Umbilical cord (tissue), 2 donors: Measurements from ENCODE around the gene SLC22A14. TPM values are rescaled to one million over a fixed set of nuclear protein-coding genes. Genes with fewer than 3 reads are reported as not detected.
"Not testable (repeated sequence)": the region's sequence is repeated elsewhere in the genome, so short reads cannot be mapped to it uniquely, and the experiment has no call there.

ENCODE experiments used
- DNase-seq: peaks from one replicate; pipeline ENCODE4 v3.0.0-alpha.2; 2015; ENCODE audit warnings: low spot score
- total RNA-seq: library from RNA; depleted of rRNA; stranded (reverse); fragments of >200 nt; gene quantifications from one replicate; pipeline ENCODE4 v1.2.3, GENCODE V29; 2014; ENCODE audit warnings: low replicate concordance; ENCODE audit not compliant: insufficient read depth

Gene SLC22A14
- total RNA-seq: 0.96 TPM

GRCh38 chr3:38281895-38282686 is at the start of gene SLC22A14:
TSS of gene SLC22A14 (plus strand) at chr3:38282294. CDS start at chr3:38306027, 23,733 bp downstream.
- DNase-seq: no peak

- no peak for DNase-seq
Observed at GRCh38 chr3:38232701-38233100, 49.4 kb upstream of the SLC22A14 start.

DNA sequence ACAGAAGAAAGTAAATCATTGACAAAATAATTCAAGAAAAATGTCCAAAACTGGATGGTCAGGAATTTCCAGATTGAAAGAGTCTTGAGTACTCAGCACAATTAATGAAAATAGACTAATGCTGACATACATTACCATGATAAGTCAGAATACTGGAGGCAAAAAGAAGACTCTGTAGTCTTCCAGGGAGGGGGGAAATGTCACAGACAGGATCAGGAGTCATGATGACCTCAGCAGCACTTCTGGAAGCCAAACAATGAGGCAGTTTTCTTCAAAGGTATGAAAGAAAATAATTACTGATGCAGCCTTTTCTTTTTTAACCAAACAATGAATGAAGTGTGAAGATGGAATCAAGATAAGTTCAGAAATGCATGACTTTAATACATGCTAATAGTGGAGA is 46.6 kb upstream of the SLC22A14 start:
- peak; percentile 21 for DNase-seq

GRCh38 chr3:38238416-38239008 is 43.6 kb upstream of the SLC22A14 start:
- no peak for DNase-seq

DNA sequence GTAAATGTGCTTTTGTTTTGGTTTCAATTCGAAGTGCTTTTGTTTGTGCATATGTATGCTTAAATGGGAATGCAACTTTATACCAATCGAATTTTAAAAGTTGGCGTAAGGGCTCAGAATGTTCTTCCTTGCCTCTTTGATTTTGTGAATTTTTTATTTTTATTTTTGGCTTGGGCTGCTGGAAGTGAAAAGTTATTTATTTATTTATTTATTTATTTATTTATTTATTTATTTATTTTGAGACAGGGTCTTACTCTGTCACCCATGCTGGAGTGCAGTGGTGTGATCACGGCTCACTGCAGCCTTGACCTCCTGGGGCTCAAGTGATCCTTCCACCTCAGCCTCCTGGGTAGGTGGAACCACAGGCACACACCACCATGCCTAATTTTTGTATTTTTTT is 39.3 kb upstream of the SLC22A14 start:
- DNase-seq: not testable (repeated sequence)

DNA sequence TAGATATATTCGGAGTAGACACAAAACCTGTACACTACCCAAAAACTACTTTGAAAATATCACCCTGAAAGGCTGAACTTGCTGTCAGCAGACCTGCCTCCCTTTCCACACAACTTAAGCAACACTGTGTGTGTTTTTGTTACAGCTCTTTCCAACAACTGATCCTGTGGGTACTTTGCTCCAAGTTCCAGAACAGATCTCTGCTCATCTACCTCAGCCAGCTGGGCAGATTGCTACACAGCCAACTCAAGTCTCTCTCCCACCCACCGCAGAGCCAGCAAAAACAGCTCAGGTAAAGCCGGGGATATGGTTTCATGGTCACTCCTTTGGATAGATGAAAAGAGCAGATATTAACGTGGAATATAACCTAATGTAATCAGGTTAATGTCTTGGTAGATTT is 36.2 kb upstream of the SLC22A14 start:
- DNase-seq: no peak

- peak; percentile 52 for DNase-seq
Observed at GRCh38 chr3:38247366-38248035, 34.6 kb upstream of the SLC22A14 start.

- DNase-seq: no peak
Observed at GRCh38 chr3:38250198-38250597, 31.9 kb upstream of the SLC22A14 start.

DNA sequence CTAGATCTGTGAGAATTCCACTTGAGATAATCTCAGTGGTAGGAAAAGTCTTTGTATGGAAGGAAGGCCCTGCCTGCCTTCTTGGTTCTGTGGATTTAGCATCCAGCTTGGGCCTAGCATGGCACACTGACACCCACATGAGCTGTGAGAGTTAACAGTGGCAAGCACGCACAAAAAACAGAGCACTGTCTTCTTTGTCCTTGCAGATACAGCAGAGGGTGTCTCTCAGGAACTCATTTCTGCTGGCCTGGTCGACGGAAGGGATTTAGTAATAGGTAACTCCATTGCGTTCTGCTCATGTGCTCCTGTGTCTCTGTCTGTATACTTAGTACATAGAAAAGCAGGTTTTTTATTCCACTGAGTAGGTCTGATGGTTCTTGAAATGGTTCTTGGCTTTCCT is 30.9 kb upstream of the SLC22A14 start:
- no peak for DNase-seq

DNA sequence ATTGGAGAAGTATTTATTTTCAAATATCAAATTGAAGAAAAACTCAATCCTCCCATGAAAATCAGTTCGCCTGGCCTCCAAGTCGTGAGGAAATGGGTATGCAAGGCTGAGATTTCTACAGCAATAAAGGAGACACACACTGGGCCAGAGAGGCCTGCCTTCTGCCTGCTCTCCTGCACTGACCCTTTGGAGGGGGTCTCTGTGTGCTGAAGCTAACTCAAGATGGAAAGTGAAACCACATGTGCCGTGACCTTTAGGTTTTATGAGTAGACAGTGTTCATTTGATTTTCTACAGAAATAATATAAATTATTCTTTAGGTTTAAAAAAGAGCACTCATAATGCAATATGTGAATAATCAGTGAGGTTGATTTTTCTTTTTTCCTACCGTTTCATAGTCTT is 28.4 kb upstream of the SLC22A14 start:
- DNase-seq: no peak

GRCh38 chr3:38254872-38255271 is 27.2 kb upstream of the SLC22A14 start:
- no peak for DNase-seq

- DNase-seq: no peak
Observed at GRCh38 chr3:38255627-38256026, 26.5 kb upstream of the SLC22A14 start.

DNA sequence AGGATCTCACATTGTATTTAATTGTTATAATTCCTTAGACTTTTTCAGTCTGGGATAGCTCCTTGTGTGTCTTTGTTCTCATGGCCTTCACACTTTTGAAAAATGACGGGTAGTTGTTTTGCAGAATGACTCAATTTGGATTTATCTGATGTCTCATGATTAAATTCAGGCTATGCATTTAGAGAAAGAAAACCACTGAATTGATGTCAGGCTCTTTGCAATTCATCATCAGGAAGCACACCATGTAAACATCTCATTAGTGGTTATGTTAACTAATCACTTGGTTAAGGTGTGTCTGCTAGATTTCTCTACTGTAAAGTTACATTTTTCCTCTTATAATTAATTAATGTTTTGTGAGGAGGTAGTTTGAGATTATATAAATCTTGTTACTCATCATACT is 24.5 kb upstream of the SLC22A14 start:
- no peak for DNase-seq

GRCh38 chr3:38260474-38260873 is 21.6 kb upstream of the SLC22A14 start:
- no peak for DNase-seq

DNA sequence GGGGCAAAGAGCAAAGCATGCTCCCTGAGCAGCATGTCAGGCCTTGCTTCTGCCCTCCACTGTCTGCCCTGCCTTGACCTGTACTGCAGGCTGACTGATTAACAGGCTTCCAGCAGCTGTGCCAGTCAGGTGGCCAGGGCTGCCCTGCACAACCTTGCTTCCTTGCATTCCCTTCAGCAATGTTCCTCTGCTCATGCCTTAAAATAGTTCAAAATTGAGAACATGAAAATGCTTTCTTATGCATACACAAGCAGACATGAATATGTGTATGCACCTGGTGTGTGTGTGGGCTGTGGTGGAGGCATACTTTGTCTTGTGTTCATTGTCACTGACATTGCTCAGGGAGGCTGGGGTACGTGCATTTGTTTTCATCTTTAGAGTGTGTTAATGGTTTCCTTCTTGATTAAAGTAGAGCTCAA is 17.7 kb upstream of the SLC22A14 start:
- DNase-seq: no peak

DNA sequence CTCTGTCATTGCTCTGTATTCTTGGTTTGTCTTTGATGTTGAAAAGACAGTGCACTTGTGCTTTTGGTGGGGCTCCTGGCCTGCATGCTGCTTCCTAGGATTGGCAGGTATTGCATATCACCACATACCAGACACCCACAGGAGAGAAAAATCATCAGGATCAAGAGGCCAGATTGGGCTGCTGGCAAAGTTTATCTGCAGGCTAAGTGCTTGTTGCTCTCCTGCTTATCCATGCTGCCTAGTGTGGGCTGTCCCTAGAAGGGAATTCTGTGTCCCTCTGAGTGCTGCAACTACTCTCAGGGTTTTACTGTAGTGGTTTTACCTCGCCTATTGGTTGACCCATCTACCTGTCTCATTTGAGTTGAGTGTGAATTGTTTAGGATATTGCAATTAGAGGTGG is 17.3 kb upstream of the SLC22A14 start:
- DNase-seq: no peak

- DNase-seq: no peak
Observed at GRCh38 chr3:38265604-38266307, 16.3 kb upstream of the SLC22A14 start, which contains the start of gene SLC22A13. TSS of gene SLC22A13 (plus strand) at chr3:38265812. CDS start at chr3:38265861, 49 bp downstream.

DNA sequence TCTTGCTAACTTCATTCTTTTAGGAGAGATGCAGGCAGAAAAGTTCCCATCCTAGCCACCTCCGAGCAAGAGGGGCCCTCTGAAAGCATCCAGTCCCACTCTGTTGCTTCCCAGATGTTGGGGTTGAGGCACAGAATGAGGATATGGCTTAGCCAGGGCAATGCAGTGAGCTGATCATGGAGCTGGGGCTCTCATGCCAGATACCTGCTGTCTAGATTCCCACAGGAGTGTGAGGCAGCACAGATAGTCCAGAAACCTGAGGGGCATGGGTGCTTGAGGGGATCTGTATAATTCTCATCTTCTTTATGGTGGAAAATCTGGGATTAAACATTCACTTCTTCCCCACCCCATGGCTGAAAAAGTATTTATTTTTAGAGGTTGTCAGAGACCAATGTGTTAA is 15.3 kb upstream of the SLC22A14 start:
- no peak for DNase-seq

DNA sequence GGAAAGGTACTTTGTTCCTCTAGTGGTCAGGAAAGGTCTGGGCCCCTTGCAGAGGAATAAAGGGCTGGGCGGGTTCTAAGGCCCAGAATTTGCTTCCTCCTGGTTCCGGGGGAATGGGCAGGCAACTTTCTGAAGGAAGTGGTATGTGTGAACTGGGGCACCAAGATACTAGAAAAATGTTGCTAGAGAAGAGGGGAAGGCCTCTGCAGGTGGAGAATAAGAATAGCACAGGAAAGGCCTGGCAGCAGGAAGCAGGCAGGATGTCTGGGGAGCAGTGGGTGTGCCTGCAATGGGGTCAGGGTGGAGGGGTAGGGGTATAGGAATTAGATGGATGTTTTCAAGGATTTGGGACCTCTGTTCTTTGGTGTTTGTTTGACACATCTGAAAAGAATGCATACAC is 14.4 kb upstream of the SLC22A14 start:
- no peak for DNase-seq

GRCh38 chr3:38268087-38268486 is 14.0 kb upstream of the SLC22A14 start:
- no peak for DNase-seq

- DNase-seq: no peak
Observed at GRCh38 chr3:38268522-38268921, 13.6 kb upstream of the SLC22A14 start.

DNA sequence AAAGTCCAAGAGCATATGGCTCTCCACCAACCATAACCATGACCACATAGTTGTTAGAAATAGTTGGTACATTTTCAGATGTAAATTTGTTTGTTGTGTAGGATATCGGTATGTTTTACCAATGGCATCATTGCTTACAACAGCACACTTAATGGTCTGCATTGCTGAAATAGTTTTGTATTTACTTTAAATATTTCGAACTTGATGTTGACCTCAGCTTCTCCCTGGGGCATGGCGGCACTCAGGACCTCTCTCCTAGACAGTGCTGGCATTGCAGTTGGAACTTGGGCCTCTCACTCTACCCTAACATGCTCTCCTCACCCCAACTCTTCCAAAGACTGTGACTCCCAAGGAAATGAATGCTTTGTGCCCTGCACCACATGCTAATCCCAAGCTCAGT is 11.5 kb upstream of the SLC22A14 start:
- no peak for DNase-seq
